ENCODE data around the gene TSPO.

GRCh38 chr22:43212434-43212952 lies 61.1 kb downstream of the TSPO start:
- no peak for TF ChIP-seq CTCF (IDR thresholded peaks at IDR 0.05)
- no peak for TF ChIP-seq POLR2A (IDR thresholded peaks at IDR 0.05)
